ENCODE results near the gene ADGRD1.
A peak's percentile ranks its signal among the peaks of the same experiment; 100 is the strongest.

ADGRD1 gene

GRCh38 chr12:131027876-131028586 is 74.3 kb downstream of the ADGRD1 start:
- DNase-seq = no peak

DNA sequence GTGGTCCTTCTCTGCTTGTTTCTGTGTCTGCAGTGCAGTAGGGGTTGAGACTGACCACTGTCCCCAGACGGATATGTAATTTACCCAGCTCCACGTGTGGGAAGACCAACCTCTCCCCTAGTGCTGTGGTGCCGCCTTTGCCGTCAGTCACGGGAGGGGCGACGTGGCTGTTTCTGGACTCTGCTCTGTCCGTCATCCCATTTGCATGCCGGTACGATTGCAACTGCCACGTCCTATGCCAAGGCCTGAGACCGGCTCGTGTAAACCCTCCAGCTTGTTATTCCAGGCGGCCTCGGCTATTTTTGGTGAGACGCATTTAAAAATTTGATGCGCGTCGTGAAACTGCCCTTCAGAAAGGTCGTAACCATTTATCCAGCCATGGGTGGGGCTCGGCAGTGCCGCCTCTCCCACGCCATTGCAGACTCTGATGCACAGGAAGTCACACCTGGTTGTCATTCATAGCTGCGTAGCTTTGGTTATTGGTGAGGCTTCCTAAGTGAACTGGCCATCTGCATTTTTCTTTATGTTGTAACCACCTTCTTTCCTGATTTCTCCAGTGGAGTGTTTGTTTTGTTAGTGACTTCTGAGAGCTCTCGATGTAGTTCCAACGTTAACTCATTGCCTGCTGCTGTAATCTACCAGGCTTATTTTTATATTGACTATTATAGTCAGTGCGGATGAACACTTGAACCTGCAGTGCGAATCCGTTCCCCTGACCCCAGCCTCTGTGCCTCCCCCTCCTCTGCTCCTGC is 75.1 kb downstream of the ADGRD1 start:
- no peak for DNase-seq

DNA sequence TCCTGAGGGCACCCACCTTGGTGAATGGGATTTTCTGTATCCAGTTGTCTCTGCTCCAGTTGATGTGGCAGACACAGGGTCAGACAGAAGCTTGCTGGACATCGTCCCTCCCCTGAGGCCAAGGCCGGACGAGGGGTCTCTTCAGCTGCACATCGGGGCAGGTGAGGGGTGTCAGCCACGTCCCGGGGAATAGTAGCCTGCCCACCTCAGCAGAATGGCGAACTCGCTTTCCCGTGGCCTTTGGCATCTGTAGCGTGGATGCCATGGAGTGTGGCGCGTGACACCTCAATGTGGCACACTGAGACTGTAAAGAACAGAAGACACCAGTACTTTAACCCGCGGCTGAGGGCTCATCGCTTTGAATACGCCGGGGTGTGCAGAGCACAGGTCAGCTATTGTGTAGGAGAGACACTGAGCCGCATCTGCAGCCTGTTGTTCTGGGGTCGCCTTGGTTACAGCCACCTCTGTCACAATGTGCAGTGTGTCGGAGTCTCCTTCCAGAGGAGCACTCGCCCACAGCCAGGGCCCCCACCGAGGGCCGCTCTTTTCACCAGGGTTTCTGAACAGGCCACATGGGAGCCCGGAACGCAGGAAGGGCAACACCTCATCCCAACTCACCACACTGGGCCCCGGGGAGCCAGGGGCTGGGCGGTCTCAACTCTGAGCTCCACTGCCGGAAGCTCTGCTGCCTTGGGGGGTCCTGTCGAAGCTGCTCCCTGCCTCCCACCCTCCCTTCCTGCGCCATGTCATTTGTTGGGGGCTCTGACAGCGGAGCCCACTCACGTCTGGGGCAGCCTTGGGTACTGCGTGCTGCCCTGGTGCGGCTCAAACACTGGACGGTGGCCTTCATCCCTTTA is 77.0 kb downstream of the ADGRD1 start:
- no peak for DNase-seq

- DNase-seq = no peak
Measured at GRCh38 chr12:131032082-131032750, 78.5 kb downstream of the ADGRD1 start.

DNA sequence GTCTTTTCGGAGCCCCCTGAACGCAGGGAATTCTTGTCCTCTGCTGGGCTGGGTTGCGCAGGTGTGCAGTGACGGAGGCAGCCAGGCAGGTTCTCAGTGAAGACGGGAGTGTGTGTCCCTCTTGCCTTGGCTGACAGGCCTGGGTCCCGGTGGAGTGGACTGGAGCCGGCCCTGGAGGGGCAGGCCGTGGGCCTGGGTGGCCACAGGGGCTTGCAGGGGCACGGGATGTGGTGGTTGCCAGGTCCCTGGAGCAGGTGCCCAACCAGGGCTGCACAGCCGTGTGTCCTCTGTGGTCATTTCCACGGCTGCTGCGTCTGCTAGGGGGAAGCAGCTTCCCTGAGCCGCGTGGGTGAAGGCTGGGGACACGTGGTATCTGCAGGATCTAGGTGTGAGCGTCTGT is 79.8 kb downstream of the ADGRD1 start:
- DNase-seq = no peak

GRCh38 chr12:131033886-131034482 is 80.3 kb downstream of the ADGRD1 start:
- no peak for DNase-seq

- no peak for DNase-seq
Measured at GRCh38 chr12:131034631-131035244, 81.0 kb downstream of the ADGRD1 start.

- peak; percentile 37 for DNase-seq
Measured at GRCh38 chr12:131035245-131035681, 81.6 kb downstream of the ADGRD1 start.

- DNase-seq = no peak
Measured at GRCh38 chr12:131038159-131038558, 84.5 kb downstream of the ADGRD1 start.

GRCh38 chr12:131038961-131039950 is 85.5 kb downstream of the ADGRD1 start:
- no peak for DNase-seq

- peak; percentile 14 for DNase-seq
Measured at GRCh38 chr12:131040491-131040890, 86.8 kb downstream of the ADGRD1 start.

- DNase-seq = peak; percentile 87
Measured at GRCh38 chr12:131041216-131041967, 87.7 kb downstream of the ADGRD1 start.

DNA sequence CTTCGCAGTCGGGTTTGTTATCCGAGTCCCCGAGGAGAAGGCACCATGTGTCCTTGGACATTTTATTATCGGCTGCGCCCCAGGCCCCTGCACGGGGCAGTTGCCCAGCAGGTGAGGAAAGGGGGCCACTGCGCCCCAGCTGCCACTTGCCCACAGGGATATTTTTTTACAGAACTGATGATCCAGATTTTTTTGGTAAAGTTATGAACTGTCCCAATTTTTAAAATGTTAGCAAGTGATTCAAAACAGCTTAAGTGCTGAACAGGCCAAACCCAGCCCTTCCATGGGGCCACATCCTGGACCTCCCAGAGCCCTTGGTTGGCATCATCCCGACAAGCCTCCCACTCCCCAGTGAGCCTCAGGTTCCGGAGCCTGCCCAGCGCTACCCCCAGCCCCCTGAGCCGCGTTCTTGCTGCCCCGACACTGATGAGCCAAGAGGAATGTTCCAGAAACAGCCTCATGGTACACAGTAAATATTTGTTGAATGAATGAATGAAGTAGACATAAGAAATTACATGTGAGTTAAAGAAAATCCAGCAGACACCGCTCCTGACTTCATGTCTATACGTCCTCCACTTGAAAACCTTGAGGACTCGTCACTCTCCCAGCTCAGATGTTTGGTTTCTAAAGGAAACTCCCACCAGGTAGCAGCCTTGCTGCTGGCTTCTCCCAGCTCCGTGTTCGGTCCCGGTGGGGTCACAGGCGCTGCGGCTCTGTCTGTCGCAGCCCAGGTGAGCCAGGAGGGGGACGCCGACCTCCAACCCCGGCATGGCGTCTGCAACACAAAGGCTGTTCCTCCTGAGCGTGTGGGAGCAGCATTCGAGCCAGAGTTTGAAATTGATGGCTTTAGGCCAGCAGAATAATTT is 88.5 kb downstream of the ADGRD1 start:
- no peak for DNase-seq

DNA sequence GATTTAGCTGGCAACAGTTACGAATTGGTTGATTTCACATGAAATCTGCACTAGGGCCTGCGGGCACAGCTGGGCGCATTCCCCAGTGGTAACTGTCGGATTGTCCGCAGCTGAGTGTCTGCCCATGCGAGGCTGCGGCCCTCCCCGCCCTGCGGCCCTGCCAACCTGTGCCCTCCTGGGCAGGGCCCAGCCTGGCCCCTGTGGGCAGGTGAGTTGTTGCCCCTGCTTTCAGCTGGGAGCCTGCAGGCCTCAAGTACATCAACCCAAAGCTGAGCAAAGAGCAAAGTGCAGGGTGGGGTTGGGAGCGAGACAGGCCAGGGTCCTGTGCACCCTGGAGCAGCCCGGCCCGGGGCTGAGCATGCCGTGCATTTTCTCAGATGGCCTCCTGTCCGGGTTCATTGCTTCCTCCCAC is 89.1 kb downstream of the ADGRD1 start:
- no peak for DNase-seq

GRCh38 chr12:131043401-131043871 is 89.7 kb downstream of the ADGRD1 start:
- no peak for DNase-seq

- DNase-seq = no peak
Measured at GRCh38 chr12:131044136-131044535, 90.4 kb downstream of the ADGRD1 start.

DNA sequence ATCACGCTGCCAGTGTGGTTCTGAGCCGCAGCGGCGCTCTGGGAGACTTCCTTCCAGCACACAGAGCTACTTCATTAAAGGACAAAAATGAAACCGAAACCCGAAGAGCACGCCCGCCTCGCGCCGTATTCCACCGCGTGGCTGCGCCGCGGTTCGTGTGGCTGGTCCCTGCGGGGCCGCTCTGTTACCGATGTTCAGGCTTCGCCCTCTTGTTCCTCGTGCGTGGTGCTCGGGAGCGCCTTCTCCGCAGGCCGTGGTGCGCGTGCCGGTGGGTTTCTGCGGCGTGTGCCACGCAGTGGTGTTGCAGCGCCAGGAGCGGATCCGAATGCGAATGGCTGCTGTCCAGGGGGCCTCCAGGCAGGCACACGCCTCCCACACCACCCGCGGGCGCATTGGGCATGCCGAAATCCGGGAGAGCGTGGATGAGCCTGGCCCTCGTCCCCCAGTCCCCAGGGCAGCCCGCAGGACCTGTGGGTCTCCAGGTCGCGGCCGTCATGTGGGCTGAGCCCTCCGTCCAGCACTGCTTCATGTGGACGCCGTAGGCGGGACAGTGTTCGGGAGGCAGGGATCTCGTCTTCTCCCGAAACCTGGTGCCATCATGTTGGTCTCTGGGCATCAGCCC is 91.2 kb downstream of the ADGRD1 start:
- DNase-seq = no peak
